ENCODE results near the gene TSPAN17.
"Not testable (repeated sequence)": the region's sequence is repeated elsewhere in the genome, so short reads cannot be mapped to it uniquely, and the experiment has no call there.

The TSPAN17 gene

GRCh38 chr5:176693477-176693851 lies 46.2 kb downstream of the TSPAN17 start:
- TF ChIP-seq, protein P1, sequence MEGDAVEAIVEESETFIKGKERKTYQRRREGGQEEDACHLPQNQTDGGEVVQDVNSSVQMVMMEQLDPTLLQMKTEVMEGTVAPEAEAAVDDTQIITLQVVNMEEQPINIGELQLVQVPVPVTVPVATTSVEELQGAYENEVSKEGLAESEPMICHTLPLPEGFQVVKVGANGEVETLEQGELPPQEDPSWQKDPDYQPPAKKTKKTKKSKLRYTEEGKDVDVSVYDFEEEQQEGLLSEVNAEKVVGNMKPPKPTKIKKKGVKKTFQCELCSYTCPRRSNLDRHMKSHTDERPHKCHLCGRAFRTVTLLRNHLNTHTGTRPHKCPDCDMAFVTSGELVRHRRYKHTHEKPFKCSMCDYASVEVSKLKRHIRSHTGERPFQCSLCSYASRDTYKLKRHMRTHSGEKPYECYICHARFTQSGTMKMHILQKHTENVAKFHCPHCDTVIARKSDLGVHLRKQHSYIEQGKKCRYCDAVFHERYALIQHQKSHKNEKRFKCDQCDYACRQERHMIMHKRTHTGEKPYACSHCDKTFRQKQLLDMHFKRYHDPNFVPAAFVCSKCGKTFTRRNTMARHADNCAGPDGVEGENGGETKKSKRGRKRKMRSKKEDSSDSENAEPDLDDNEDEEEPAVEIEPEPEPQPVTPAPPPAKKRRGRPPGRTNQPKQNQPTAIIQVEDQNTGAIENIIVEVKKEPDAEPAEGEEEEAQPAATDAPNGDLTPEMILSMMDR (conservative IDR thresholded peaks at IDR 0.05; ENCODE audit: control insufficient read depth, insufficient read depth, low read depth, low read length), result no peak
- H3K4me3 ChIP-seq (ENCODE audit: control insufficient read depth, low read depth, low read length), result no peak overlapping the region
- no peak for DNase-seq (ENCODE audit: low read depth)

DNA sequence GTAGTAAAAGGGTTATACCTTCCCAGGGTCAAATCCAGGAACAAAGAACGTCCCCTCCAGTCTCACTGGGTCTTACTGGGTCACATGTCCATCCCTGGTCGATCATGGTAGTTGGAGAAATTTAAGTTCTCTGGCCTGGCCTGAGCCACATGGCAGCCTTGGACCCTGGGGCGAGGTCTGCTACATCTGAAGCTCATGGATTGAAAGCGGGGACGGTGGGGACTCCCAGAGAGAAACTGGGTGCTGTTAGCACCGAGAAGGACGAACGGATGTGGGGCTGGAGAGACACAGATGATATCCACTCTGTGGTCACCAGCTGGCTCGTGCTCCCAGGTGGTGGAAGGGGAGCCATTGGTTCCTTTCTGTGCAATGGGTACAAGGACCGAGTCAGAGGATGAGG lies 46.9 kb downstream of the TSPAN17 start:
- TF ChIP-seq, protein P1 (conservative IDR thresholded peaks at IDR 0.05; ENCODE audit: control insufficient read depth, insufficient read depth, low read depth, low read length), result no peak
- no peak overlapping the region for H3K4me3 ChIP-seq (ENCODE audit: control insufficient read depth, low read depth, low read length)

DNA sequence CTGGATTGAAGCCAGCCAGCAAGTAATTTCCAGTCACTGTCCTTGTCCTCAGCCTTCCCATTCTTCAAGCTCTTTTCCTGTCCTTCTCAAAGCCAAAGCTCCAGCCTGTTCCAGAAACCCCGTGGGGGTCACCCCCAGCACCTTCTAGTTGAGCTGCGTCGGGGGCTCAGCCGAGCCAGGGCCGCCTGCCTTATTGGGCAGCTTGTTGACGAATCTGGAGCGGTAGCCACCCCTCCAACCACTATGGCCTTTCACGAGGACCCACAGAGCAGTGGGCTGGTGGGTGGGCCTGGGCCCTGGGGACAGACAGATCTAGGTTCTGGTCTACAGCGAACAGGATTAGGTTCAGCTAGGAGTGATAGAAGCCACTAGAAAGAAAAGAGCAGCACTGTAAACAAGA lies 47.3 kb downstream of the TSPAN17 start:
- no peak for DNase-seq (ENCODE audit: low read depth)
- no peak overlapping the region for H3K4me3 ChIP-seq (ENCODE audit: control insufficient read depth, low read depth, low read length)
- TF ChIP-seq, protein P1 (conservative IDR thresholded peaks at IDR 0.05; ENCODE audit: control insufficient read depth, insufficient read depth, low read depth, low read length), result no peak

More for the DNA sequence above, 46.9 kb downstream of the TSPAN17 start:
- no peak for DNase-seq (ENCODE audit: low read depth)

GRCh38 chr5:176695073-176695472 lies 47.8 kb downstream of the TSPAN17 start:
- DNase-seq (ENCODE audit: low read depth), result no peak
- TF ChIP-seq, protein P1 (conservative IDR thresholded peaks at IDR 0.05; ENCODE audit: control insufficient read depth, insufficient read depth, low read depth, low read length), result no peak
- no peak overlapping the region for H3K4me3 ChIP-seq (ENCODE audit: control insufficient read depth, low read depth, low read length)

DNA sequence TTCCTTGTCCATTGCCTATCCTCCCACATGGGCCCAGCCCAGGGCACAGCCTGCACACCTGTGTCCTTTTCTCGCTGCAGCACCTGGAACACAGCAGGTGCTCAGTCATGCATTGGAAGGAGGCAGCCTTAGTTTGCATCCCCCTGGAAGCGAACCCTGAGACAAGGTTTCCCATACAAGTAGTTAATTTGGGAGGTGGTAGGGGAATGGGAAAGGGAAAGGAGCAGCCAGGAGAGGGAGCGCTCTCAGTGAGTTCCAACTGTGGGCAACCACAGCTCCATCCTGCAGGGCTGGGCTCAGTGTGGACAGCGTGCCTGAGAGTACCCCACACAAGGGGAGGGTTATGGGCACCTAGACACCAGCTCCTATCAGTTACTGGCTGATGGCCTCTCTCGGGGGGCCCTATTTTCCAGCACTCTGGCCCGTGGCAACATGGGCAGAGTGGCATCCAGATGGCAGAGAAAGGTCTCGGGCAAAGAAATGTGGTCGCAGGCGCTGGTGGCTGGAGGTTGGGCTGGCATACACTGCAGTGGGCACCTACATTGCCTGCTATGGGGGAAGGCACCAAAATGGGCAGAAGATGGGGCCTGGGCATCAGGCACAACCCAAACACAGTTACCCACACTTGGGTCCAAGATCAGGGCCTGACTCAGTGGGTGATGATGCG lies 50.1 kb downstream of the TSPAN17 start:
- H3K4me3 ChIP-seq (ENCODE audit: control insufficient read depth, low read depth, low read length), result no peak overlapping the region
- TF ChIP-seq, protein P1 (conservative IDR thresholded peaks at IDR 0.05; ENCODE audit: control insufficient read depth, insufficient read depth, low read depth, low read length), result no peak
- DNase-seq (ENCODE audit: low read depth), result no peak

- DNase-seq (ENCODE audit: low read depth), result no peak
- H3K4me3 ChIP-seq (ENCODE audit: control insufficient read depth, low read depth, low read length), result no peak overlapping the region
- TF ChIP-seq, protein P1 (conservative IDR thresholded peaks at IDR 0.05; ENCODE audit: control insufficient read depth, insufficient read depth, low read depth, low read length), result no peak
Measured at GRCh38 chr5:176697934-176698538, 50.8 kb downstream of the TSPAN17 start.

DNA sequence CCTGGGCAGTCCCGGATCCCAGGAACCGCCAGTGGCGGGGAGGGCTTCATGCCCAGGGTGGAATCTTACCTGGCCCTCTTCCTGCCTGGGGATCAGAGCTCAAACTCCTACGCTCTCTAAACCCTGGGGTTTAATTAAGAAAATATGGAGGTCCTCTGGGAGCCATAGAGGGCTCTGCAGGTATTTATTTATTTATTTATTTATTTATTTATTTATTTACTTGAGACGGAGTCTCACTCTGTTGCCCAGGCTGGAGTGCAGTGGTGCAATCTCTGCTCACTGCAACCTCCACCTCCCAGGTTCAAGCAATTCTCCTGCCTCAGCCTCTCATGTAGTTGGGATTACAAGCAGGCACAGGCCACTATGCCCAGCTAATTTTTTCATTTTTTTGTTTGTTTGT lies 52.2 kb downstream of the TSPAN17 start:
- H3K4me3 ChIP-seq (ENCODE audit: control insufficient read depth, low read depth, low read length); DNase-seq (ENCODE audit: low read depth): not testable (repeated sequence)
